Stimulated activated CD8-positive, alpha-beta memory T cell treated with anti-CD3 and anti-CD28 coated beads, Interleukin-12 subunit alpha, Interleukin-12 subunit beta, amount 100 ng/mL, for 4 hours (primary cell): ENCODE data around the gene OR10H2.
"Not testable (repeated sequence)": the region's sequence is repeated elsewhere in the genome, so short reads cannot be mapped to it uniquely, and the experiment has no call there.

ENCODE experiments used
- DNase-seq: peaks from one replicate; pipeline ENCODE4 v3.0.0-alpha.2; 2020; ENCODE audit warnings: low read depth

OR10H2 gene

GRCh38 chr19:15769586-15769985 is 41.8 kb downstream of the OR10H2 start:
- no peak for DNase-seq

- not testable (repeated sequence) for DNase-seq
Measured at GRCh38 chr19:15774159-15774558, 46.3 kb downstream of the OR10H2 start.

GRCh38 chr19:15775249-15775648 is 47.4 kb downstream of the OR10H2 start:
- DNase-seq: no peak

GRCh38 chr19:15776264-15776663 is 48.4 kb downstream of the OR10H2 start:
- DNase-seq: no peak

GRCh38 chr19:15776991-15777970 is 49.5 kb downstream of the OR10H2 start:
- no peak for DNase-seq
